ENCODE measurements around the gene FMNL2. TPM values are rescaled to one million over a fixed set of nuclear protein-coding genes. Genes with fewer than 3 reads are reported as not detected.

The FMNL2 gene
- total RNA-seq, 4 donors from 2014 or later: 25.2 to 35.0 (median 27.4) TPM

GRCh38 chr2:152655880-152656279 is 320.9 kb downstream of the FMNL2 start:
- peaks cover 14 to 80% of the 10 kb centered on the region in 2 donors for H3K36me3 ChIP-seq
- no peaks in the 10 kb centered on the region for H3K4me1 ChIP-seq
- no peaks in the 10 kb centered on the region for H3K27me3 ChIP-seq
- H3K9me3 ChIP-seq: no peaks in the 10 kb centered on the region
- WGBS, 2 donors (ENCODE audit: low coverage in 1 of 2): 86 to 91% methylated on average over 1 of the region's 1 CpG
- no peak for ATAC-seq
- H3K4me3 ChIP-seq: no peak overlapping the region
- no peak overlapping the region for H3K27ac ChIP-seq
- TF ChIP-seq, protein P1, sequence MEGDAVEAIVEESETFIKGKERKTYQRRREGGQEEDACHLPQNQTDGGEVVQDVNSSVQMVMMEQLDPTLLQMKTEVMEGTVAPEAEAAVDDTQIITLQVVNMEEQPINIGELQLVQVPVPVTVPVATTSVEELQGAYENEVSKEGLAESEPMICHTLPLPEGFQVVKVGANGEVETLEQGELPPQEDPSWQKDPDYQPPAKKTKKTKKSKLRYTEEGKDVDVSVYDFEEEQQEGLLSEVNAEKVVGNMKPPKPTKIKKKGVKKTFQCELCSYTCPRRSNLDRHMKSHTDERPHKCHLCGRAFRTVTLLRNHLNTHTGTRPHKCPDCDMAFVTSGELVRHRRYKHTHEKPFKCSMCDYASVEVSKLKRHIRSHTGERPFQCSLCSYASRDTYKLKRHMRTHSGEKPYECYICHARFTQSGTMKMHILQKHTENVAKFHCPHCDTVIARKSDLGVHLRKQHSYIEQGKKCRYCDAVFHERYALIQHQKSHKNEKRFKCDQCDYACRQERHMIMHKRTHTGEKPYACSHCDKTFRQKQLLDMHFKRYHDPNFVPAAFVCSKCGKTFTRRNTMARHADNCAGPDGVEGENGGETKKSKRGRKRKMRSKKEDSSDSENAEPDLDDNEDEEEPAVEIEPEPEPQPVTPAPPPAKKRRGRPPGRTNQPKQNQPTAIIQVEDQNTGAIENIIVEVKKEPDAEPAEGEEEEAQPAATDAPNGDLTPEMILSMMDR (IDR thresholded peaks at IDR 0.05): no peak
- no peak for TF ChIP-seq EP300 (IDR thresholded peaks at IDR 0.05)
- no peak for TF ChIP-seq POLR2A (IDR thresholded peaks at IDR 0.05)
- no peak for TF ChIP-seq POLR2AphosphoS5 (IDR thresholded peaks at IDR 0.05)

DNA sequence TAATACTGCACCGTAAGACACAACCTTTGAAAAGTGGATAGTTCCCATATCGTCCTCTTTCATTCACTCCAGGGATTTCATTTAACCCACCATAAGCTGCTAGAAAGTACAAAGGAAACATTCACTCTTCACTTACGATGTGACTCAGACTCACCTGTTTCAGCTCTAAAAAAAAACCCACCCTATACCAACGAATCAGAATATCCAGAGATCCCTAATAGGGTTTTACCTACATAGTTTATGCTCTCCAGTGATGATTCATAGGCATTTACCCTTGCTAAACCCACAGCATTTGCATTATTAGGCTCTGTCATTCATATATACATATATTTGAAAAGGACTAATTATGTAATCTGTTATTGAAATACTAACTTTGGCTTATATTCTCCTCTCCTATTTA is 322.1 kb downstream of the FMNL2 start:
- H3K36me3 ChIP-seq: peaks cover 18 to 87% of the 10 kb centered on the region in 2 donors
- H3K4me1 ChIP-seq: no peaks in the 10 kb centered on the region
- 69 to 70% methylated on average over 4 of the region's 4 CpGs for WGBS, 2 donors (ENCODE audit: low coverage in 1 of 2)
- H3K4me3 ChIP-seq: no peak overlapping the region
- H3K27ac ChIP-seq: no peak overlapping the region
- H3K27me3 ChIP-seq: no peaks in the 10 kb centered on the region
- TF ChIP-seq, protein P1 (IDR thresholded peaks at IDR 0.05): no peak
- TF ChIP-seq EP300 (IDR thresholded peaks at IDR 0.05) (no peak), POLR2A (IDR thresholded peaks at IDR 0.05) (no peak), POLR2AphosphoS5 (IDR thresholded peaks at IDR 0.05) (no peak)
- no peaks in the 10 kb centered on the region for H3K9me3 ChIP-seq
- no peak for ATAC-seq

DNA sequence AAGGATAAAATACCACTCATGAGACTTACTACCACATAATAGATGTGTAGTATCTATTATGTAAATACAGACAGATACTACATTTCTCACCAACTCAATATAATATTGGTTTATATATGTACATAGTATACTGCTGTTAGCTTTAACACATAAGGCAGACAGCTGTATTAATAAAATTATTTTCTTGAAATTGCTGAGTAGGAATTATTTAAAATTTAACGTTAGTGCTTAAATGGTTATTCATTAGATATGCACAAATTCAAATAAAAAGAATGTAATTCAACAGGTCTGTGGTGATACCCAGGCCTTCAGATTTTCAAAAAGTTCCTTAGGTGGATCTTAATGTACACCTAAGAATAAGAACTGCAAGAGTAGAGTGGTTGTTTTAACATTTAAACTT is 323.2 kb downstream of the FMNL2 start:
- TF ChIP-seq POLR2AphosphoS5 (IDR thresholded peaks at IDR 0.05) (no peak), EP300 (IDR thresholded peaks at IDR 0.05) (no peak)
- no peak for ATAC-seq
- Histone ChIP-seq H3K36me3 (peaks cover 18 to 99% of the 10 kb centered on the region in 2 donors), H3K27ac (no peak overlapping the region), H3K9me3 (no peaks in the 10 kb centered on the region), H3K4me1 (no peaks in the 10 kb centered on the region), H3K27me3 (no peaks in the 10 kb centered on the region), H3K4me3 (no peak overlapping the region)
- WGBS, 2 donors (ENCODE audit: low coverage in 1 of 2): 48 to 69% methylated on average over 1 of the region's 1 CpG

- H3K27ac ChIP-seq: no peak overlapping the region
- H3K4me3 ChIP-seq: no peak overlapping the region
- 91 to 100% methylated on average over 4 of the region's 4 CpGs for WGBS, 2 donors (ENCODE audit: low coverage in 1 of 2)
- no peaks in the 10 kb centered on the region for H3K9me3 ChIP-seq
- TF ChIP-seq, protein P1 (IDR thresholded peaks at IDR 0.05): no peak
- TF ChIP-seq POLR2AphosphoS5 (IDR thresholded peaks at IDR 0.05) (no peak), EP300 (IDR thresholded peaks at IDR 0.05) (no peak), POLR2A (IDR thresholded peaks at IDR 0.05) (no peak)
- no peak for ATAC-seq
- H3K4me1 ChIP-seq: no peaks in the 10 kb centered on the region
- no peaks in the 10 kb centered on the region for H3K27me3 ChIP-seq
- peaks cover 18 to 99% of the 10 kb centered on the region in 2 donors for H3K36me3 ChIP-seq
Measured at GRCh38 chr2:152661076-152661475, 326.1 kb downstream of the FMNL2 start.

DNA sequence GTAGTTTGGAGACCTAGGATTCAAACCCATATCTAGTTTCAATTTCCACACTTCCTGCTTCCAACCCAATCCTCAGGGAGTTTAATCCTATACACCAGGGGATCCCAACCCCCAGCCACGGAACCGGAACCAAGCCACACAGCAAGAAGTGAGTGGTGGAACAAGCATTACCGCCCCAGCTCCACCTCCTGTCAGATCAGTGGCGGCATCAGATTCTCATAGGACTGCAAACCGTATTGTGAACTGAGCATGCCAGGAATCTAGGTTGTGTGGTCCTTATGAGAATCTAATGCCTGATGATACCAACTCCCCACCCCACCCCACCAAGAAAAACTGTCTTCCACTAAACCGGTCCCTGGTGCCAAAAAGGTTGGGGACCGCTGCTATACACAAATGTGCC is 329.8 kb downstream of the FMNL2 start:
- Histone ChIP-seq H3K36me3 (peaks cover 6 to 99% of the 10 kb centered on the region in 2 donors), H3K9me3 (no peaks in the 10 kb centered on the region), H3K27me3 (no peaks in the 10 kb centered on the region), H3K4me3 (no peak overlapping the region), H3K4me1 (no peaks in the 10 kb centered on the region), H3K27ac (no peak overlapping the region)
- no peak for ATAC-seq
- TF ChIP-seq EP300 (IDR thresholded peaks at IDR 0.05): no peak
- TF ChIP-seq, protein P1 (IDR thresholded peaks at IDR 0.05): no peak
- TF ChIP-seq POLR2A (IDR thresholded peaks at IDR 0.05): no peak
- no peak for TF ChIP-seq POLR2AphosphoS5 (IDR thresholded peaks at IDR 0.05)
- 83 to 84% methylated on average over 1 to 7 of the region's 7 CpGs for WGBS, 2 donors (ENCODE audit: low coverage in 1 of 2)
